HCT116 (cell line): ENCODE data around the gene UQCRC1. TPM values are rescaled to one million over a fixed set of nuclear protein-coding genes. Genes with fewer than 3 reads are reported as not detected.

Experiments
- ATAC-seq: fragments of 200-7000 bp; cut with Tn5 transposase; 2 replicates; pipeline ENCODE4 v1.9.1; 2020; ENCODE audit warnings: mild to moderate bottlenecking, moderate library complexity
- BruUV-seq: library from RNA; stranded (reverse); fragments of 400-500 nt; replicated peaks from 2 replicates; lab custom pipeline; 2021; lab: Mats Ljungman, UMichigan
- CTCF ChIA-PET: fragments of 300-600 bp; sonication (Branson Sonifier 250); formaldehyde crosslinking; loops from one replicate; lab custom pipeline; 2021; ENCODE audit warnings: antibody characterized with exemption; lab: Charles Lee
- POLR2A ChIA-PET: fragments of 300-600, 350-600 bp; sonication (Branson Sonifier 250); formaldehyde crosslinking; loops from one replicate; lab custom pipeline; 2021; ENCODE audit warnings: antibody characterized with exemption; lab: Charles Lee
- RAD21 ChIA-PET, 2 experiments: fragments of 300-600 bp; sonication (Branson Sonifier 250); formaldehyde crosslinking; loops; one replicate each; lab custom pipeline; 2023; ENCODE audit warnings: low total read pairs in 2 of 2; ENCODE audit not compliant: uncharacterized antibody in 2 of 2, unreplicated experiment in 2 of 2, low non-redundant PET in 1 of 2; lab: Charles Lee
- DNase-seq: peaks from one replicate; pipeline ENCODE4 v3.0.0-alpha.2; 2010; ENCODE audit warnings: low read depth, low spot score
- H2AFZ ChIP-seq: fragments of 200-600 bp; shearing (Covaris generic), sonication (generic); 2 replicates; pipeline ENCODE4 v1.6.1; 2017; ENCODE audit warnings: low read depth, mixed run types, mixed read lengths, antibody characterized with exemption, low read length; ENCODE audit not compliant: poor library complexity, severe bottlenecking
- H3K27ac ChIP-seq: 2 replicates; pipeline ENCODE4 v1.5.1; 2012; ENCODE audit warnings: low read depth, low read length
- H3K27me3 ChIP-seq: fragments of 200-600 bp; sonication (generic); 2 replicates; pipeline ENCODE4 v1.6.1; 2016; ENCODE audit warnings: mixed run types, low read length, mixed read lengths; ENCODE audit not compliant: insufficient read depth
- H3K36me3 ChIP-seq, 2 experiments: fragments of 200-500 bp in 1 of 2; fragments of 200-600 bp in 1 of 2; sonication (Bioruptor generic) in 1 of 2; sonication (generic) in 1 of 2; 2 replicates each; pipeline versions ENCODE4 v1.5.1 to v1.6.1; 2014 to 2016; ENCODE audit warnings: low read length in 2 of 2, inconsistent platforms in 1 of 2, mixed read lengths in 1 of 2, mixed run types in 1 of 2; ENCODE audit not compliant: insufficient read depth in 2 of 2, control insufficient read depth in 1 of 2
- H3K4me1 ChIP-seq, 2 experiments: fragments of 200-600 bp in 1 of 2; sonication (generic) in 1 of 2; 2 replicates each; pipeline versions ENCODE4 v1.5.1 to v1.6.1; 2012 to 2017; ENCODE audit warnings: low read length in 2 of 2, inconsistent platforms in 1 of 2, mild to moderate bottlenecking in 1 of 2, mixed read lengths in 1 of 2, mixed run types in 1 of 2, moderate library complexity in 1 of 2; ENCODE audit not compliant: insufficient read depth in 2 of 2, control insufficient read depth in 1 of 2
- H3K4me2 ChIP-seq: fragments of 200-600 bp; sonication (generic); 2 replicates; pipeline ENCODE4 v1.6.1; 2017; ENCODE audit warnings: mixed run types, low read length, mixed read lengths
- H3K4me3 ChIP-seq, 2 experiments: fragments of 200-600 bp in 1 of 2; sonication (generic) in 1 of 2; replicated peaks in 1 of 2; 2 replicates each; pipeline ENCODE4 v1.5.1; 2011 to 2016; ENCODE audit warnings: low read length in 2 of 2, control low read depth in 1 of 2, low read depth in 1 of 2, mild to moderate bottlenecking in 1 of 2, mixed read lengths in 1 of 2, mixed run types in 1 of 2
- H3K79me2 ChIP-seq: fragments of 200-600 bp; sonication (generic); 2 replicates; pipeline ENCODE4 v1.6.1; 2017; ENCODE audit warnings: mild to moderate bottlenecking, mixed run types, low read length, moderate library complexity, mixed read lengths; ENCODE audit not compliant: insufficient read depth
- H3K9ac ChIP-seq: fragments of 200-600 bp; sonication (generic); 2 replicates; pipeline ENCODE4 v1.6.1; 2016; ENCODE audit warnings: low read length, mixed read lengths
- H3K9me2 ChIP-seq: fragments of 200-600 bp; sonication (generic), shearing (Covaris generic); 2 replicates; pipeline ENCODE4 v1.6.1; 2017; ENCODE audit warnings: mixed run types, mild to moderate bottlenecking, moderate library complexity; ENCODE audit not compliant: insufficient read depth
- H3K9me3 ChIP-seq, 2 experiments: fragments of 200-500 bp in 1 of 2; fragments of 200-600 bp in 1 of 2; sonication (Bioruptor generic) in 1 of 2; sonication (generic) in 1 of 2; 2 replicates each; pipeline ENCODE4 v1.6.1; 2014 to 2017; ENCODE audit warnings: low read length in 2 of 2, mixed read lengths in 2 of 2, inconsistent platforms in 1 of 2, low read depth in 1 of 2, mild to moderate bottlenecking in 1 of 2, mixed run types in 1 of 2, moderate library complexity in 1 of 2; ENCODE audit not compliant: control insufficient read depth in 1 of 2, insufficient read depth in 1 of 2
- H4K20me1 ChIP-seq: fragments of 200-600 bp; sonication (generic), shearing (Covaris generic); 2 replicates; pipeline ENCODE4 v1.6.1; 2017; ENCODE audit warnings: mixed run types, mild to moderate bottlenecking, moderate library complexity; ENCODE audit not compliant: insufficient read depth
- CBX3 ChIP-seq: IDR thresholded peaks from 2 replicates; pipeline ENCODE4 v1.6.1; 2012; ENCODE audit warnings: low read depth
- CEBPB ChIP-seq: IDR thresholded peaks from 2 replicates; pipeline ENCODE4 v1.6.1; 2012; ENCODE audit warnings: low read depth
- CTCF ChIP-seq, 3 experiments: fragments of 200-600 bp in 1 of 3; sonication (generic) in 1 of 3; IDR thresholded peaks in 2 of 3; conservative IDR thresholded peaks in 1 of 3; 2 replicates each; pipeline ENCODE4 v1.5.1; 2012 to 2017; ENCODE audit warnings: low read depth in 2 of 3, low read length in 2 of 3, antibody characterized with exemption in 1 of 3, borderline replicate concordance in 1 of 3, control low read depth in 1 of 3, mild to moderate bottlenecking in 1 of 3, mixed read lengths in 1 of 3, mixed run types in 1 of 3, moderate library complexity in 1 of 3; ENCODE audit not compliant: insufficient read depth in 1 of 3
- EGR1 ChIP-seq: IDR thresholded peaks from 2 replicates; pipeline ENCODE4 v1.6.1; 2012; ENCODE audit warnings: low read depth
- ELF1 ChIP-seq: IDR thresholded peaks from 2 replicates; pipeline ENCODE4 v1.6.1; 2012; ENCODE audit warnings: low read depth, borderline replicate concordance
- EZH2 ChIP-seq: fragments of 200-600 bp; sonication (generic); IDR thresholded peaks from 2 replicates; pipeline ENCODE4 v1.6.1; 2017; ENCODE audit warnings: antibody characterized with exemption, mixed run types
- MAX ChIP-seq: IDR thresholded peaks from 2 replicates; pipeline ENCODE4 v1.6.1; 2012
- POLR2A ChIP-seq: IDR thresholded peaks from 2 replicates; pipeline ENCODE4 v1.7.0; 2011; ENCODE audit warnings: borderline replicate concordance; ENCODE audit not compliant: insufficient read depth, insufficient read length; ENCODE audit errors: extremely low read depth
- POLR2AphosphoS5 ChIP-seq: IDR thresholded peaks from 2 replicates; pipeline ENCODE4 v1.6.1; 2011; ENCODE audit warnings: mild to moderate bottlenecking, low read depth, low read length, moderate library complexity
- RAD21 ChIP-seq: IDR thresholded peaks from 2 replicates; pipeline ENCODE4 v1.6.1; 2012; ENCODE audit warnings: low read depth, mild to moderate bottlenecking
- SIN3A ChIP-seq: IDR thresholded peaks from 2 replicates; pipeline ENCODE4 v1.6.1; 2012; ENCODE audit warnings: low read depth
- SP1 ChIP-seq: IDR thresholded peaks from 2 replicates; pipeline ENCODE4 v1.6.1; 2012; ENCODE audit warnings: low read depth
- SRF ChIP-seq: IDR thresholded peaks from 2 replicates; pipeline ENCODE4 v1.6.1; 2012; ENCODE audit warnings: low read depth
- ZBTB33 ChIP-seq: IDR thresholded peaks from 2 replicates; pipeline ENCODE4 v1.6.1; 2011; ENCODE audit warnings: mild to moderate bottlenecking, low read length, moderate library complexity; ENCODE audit not compliant: insufficient replicate concordance; ENCODE audit errors: extremely low read depth
- ZFX ChIP-seq: fragments of 450-650 bp; IDR thresholded peaks from 2 replicates; pipeline ENCODE4 v1.6.1; 2017
- ZNF274 ChIP-seq: fragments of 200-500 bp; sonication (Bioruptor generic); IDR thresholded peaks from 2 replicates; pipeline ENCODE4 v1.6.1; 2014; ENCODE audit warnings: mild to moderate bottlenecking, low read depth, low read length, inconsistent platforms
- intact Hi-C: fragments of 100-400 bp; cut with micrococcal nuclease; formaldehyde crosslinking; loops from 2 replicates; pipeline ENCODE4 v1.10.0; 2022
- total RNA-seq: library from RNA; stranded (reverse); gene quantifications from one replicate; pipeline ENCODE4 v1.2.1, GENCODE V29; 2021; ENCODE audit not compliant: unreplicated experiment
- TF ChIP-seq, protein P1 (sequence below): IDR thresholded peaks from 2 replicates; pipeline ENCODE4 v1.6.1; 2012
- TF ChIP-seq, protein P2 (sequence below): IDR thresholded peaks from 2 replicates; pipeline ENCODE4 v1.6.1; 2012; ENCODE audit warnings: low read depth

The UQCRC1 gene
- total RNA-seq, 1 experiment from 2014 or later, result 318 TPM

GRCh38 chr3:48576647-48577046 lies 32.8 kb downstream of the UQCRC1 start:
- POLR2A ChIA-PET, result no interaction called here

More at GRCh38 chr3:48576647-48577046, 32.8 kb downstream of the UQCRC1 start:
- TF ChIP-seq, protein P1, sequence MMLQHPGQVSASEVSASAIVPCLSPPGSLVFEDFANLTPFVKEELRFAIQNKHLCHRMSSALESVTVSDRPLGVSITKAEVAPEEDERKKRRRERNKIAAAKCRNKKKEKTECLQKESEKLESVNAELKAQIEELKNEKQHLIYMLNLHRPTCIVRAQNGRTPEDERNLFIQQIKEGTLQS, result no peak
- TF ChIP-seq SRF, result no peak
- no peak for TF ChIP-seq ZNF274
- TF ChIP-seq CBX3, result no peak
- no peak for TF ChIP-seq ELF1
- TF ChIP-seq, protein P2, sequence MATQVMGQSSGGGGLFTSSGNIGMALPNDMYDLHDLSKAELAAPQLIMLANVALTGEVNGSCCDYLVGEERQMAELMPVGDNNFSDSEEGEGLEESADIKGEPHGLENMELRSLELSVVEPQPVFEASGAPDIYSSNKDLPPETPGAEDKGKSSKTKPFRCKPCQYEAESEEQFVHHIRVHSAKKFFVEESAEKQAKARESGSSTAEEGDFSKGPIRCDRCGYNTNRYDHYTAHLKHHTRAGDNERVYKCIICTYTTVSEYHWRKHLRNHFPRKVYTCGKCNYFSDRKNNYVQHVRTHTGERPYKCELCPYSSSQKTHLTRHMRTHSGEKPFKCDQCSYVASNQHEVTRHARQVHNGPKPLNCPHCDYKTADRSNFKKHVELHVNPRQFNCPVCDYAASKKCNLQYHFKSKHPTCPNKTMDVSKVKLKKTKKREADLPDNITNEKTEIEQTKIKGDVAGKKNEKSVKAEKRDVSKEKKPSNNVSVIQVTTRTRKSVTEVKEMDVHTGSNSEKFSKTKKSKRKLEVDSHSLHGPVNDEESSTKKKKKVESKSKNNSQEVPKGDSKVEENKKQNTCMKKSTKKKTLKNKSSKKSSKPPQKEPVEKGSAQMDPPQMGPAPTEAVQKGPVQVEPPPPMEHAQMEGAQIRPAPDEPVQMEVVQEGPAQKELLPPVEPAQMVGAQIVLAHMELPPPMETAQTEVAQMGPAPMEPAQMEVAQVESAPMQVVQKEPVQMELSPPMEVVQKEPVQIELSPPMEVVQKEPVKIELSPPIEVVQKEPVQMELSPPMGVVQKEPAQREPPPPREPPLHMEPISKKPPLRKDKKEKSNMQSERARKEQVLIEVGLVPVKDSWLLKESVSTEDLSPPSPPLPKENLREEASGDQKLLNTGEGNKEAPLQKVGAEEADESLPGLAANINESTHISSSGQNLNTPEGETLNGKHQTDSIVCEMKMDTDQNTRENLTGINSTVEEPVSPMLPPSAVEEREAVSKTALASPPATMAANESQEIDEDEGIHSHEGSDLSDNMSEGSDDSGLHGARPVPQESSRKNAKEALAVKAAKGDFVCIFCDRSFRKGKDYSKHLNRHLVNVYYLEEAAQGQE, result no peak
- TF ChIP-seq POLR2AphosphoS5, result no peak
- no peak for TF ChIP-seq ZBTB33
- TF ChIP-seq CEBPB, result no peak
- TF ChIP-seq ZFX, result no peak
- TF ChIP-seq POLR2A, result no peak
- TF ChIP-seq MAX, result no peak
- no peak for TF ChIP-seq RAD21
- no peak for TF ChIP-seq SP1
- TF ChIP-seq EZH2, result no peak
- TF ChIP-seq EGR1, result no peak
- no peak for TF ChIP-seq SIN3A
- no peak for TF ChIP-seq CTCF (IDR thresholded peaks at IDR 0.05 in 2 of 3, conservative IDR thresholded peaks at IDR 0.05 in 1 of 3; ENCODE audit: borderline replicate concordance in 1 of 3, insufficient read depth in 1 of 3, low read depth in 2 of 3, low read length in 2 of 3)
- TF ChIP-seq, all 23 proteins: peak for 0
- DNase-seq (no peak), ATAC-seq (no peak)
- BruUV-seq, result no TSS peak
- Histone ChIP-seq H3K36me3 (no peaks in the 10 kb centered on the region), H3K27ac (no peak overlapping the region), H3K27me3 (no peaks in the 10 kb centered on the region), H3K4me3 (no peak overlapping the region), H3K9me2 (no peaks in the 10 kb centered on the region), H3K4me2 (no peak overlapping the region), H3K4me1 (no peaks in the 10 kb centered on the region), H3K9me3 (no peaks in the 10 kb centered on the region), H3K79me2 (no peaks in the 10 kb centered on the region), H3K9ac (no peak overlapping the region), H2AFZ (no peak overlapping the region), H4K20me1 (no peaks in the 10 kb centered on the region)
- CTCF ChIA-PET, result no interaction called here
- RAD21 ChIA-PET, result no interaction called here
- intact Hi-C loops, result no loop called here
